Stimulated activated CD8-positive, alpha-beta memory T cell treated with anti-CD3 and anti-CD28 coated beads, Interleukin-12 subunit alpha, Interleukin-12 subunit beta, amount 100 ng/mL, for 1 hour (primary cell): ENCODE results near the gene TSHB.

Source experiments
- DNase-seq: peaks from one replicate; pipeline ENCODE4 v3.0.0-alpha.2; 2020; ENCODE audit warnings: low read depth

The TSHB gene

DNA sequence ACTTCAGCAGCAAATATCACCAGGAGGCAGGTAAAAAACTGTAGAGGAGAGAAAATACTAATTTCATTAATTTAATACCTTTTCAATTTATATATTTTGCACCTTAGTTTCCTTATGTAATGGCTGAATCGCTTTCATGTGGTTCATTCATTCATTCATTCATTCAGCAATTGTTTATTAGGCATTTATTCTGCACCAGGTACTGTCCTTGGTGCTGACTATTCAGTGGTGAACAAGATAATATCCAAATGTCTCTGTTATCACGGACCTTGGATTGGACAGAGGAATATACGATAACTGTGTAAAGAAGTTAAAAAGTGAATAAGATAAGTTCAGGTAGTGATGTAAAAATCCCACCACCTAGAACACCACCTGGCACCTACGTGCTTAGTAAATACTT, 30.9 kb downstream of the TSHB start:
- no peak for DNase-seq

DNA sequence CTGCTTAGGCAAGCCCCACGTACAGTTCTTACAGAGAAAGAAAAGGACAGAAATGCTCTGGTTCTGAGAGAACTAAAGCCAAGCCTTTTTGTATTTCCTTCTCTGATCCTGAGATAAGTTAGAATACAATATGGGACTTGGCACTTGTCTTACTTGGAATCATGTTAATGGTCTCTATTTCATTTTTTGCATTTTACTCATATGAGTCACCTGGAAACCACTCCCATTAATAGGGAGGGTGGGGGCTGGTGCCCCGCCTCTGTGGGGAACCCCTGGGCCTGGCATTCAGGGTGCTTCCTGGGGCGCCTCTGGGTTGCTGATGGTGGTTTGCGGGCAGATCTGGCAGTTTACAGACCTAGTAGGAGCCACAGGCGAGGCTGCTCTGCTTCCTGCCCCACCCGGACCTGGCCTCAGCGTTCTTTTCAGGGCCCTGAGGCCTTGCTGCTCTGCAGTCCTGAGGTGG, 32.9 kb downstream of the TSHB start:
- DNase-seq = peak; percentile 89

DNA sequence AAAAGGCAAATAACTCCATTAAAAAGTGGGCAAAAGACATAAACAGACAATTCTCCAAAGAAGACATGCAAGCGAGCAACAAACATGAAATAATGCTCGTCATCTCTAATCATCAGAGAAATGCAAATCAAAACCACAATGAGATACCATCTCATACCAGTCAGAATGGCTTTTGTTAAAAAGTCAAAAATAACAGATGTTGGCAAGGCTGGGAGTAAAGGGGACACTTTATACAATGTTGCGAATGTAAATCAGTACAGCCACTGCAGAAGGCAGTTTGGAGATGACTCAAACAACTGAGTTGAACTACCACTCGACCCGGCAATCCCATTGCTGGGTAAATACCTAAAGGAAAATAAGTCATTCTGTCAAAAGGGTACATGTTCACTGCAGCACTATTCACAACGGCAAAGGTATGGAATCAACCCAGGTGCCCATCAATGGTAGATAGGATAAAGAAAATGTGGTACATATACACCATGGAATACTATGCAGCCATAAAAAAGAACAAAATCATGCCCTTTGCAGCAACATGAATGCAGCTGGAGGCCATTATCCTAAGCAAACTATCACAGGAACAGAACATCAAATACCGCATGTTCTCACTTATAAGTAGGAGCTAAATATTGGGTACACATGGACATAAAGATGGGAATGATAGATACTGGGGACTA, 33.7 kb downstream of the TSHB start:
- no peak for DNase-seq

DNA sequence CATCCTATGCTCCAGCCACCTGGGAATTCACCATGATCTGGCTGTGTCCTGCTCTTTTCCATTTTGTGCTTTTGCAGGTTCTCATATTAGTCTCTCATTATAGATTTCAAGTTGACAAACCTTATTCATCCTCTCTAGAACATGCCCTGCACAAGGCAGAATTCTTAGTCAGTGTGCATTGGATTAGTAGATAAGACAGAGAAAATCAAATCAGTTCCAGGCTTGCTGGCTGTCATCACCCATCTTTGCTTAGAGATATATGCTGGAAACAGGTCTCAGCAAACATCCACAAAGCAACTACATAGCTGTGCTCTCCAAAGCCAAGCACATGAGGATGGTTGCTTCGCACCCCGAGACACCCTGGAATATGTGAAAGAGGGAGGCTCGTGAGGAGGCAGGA, 34.8 kb downstream of the TSHB start:
- DNase-seq = no peak

DNA sequence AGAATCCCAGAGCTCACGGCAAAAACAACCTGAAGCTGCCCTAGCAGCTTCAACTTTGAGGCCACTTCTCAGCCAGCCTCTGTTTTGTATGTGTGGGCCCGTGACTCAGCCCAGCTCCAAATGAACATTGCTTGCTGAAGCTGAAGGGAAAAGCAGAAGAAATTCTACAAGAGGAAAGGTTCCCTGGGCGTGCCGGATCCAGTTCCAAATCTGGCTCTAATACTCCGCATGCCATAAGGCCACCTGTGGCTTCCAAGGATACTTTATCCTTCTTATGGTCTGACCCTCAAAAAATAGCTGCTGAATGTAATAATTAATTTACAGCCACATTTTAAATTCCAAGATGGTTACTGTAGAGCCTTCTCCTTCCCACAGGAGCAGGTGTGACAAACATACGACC, 35.4 kb downstream of the TSHB start:
- DNase-seq = no peak

DNA sequence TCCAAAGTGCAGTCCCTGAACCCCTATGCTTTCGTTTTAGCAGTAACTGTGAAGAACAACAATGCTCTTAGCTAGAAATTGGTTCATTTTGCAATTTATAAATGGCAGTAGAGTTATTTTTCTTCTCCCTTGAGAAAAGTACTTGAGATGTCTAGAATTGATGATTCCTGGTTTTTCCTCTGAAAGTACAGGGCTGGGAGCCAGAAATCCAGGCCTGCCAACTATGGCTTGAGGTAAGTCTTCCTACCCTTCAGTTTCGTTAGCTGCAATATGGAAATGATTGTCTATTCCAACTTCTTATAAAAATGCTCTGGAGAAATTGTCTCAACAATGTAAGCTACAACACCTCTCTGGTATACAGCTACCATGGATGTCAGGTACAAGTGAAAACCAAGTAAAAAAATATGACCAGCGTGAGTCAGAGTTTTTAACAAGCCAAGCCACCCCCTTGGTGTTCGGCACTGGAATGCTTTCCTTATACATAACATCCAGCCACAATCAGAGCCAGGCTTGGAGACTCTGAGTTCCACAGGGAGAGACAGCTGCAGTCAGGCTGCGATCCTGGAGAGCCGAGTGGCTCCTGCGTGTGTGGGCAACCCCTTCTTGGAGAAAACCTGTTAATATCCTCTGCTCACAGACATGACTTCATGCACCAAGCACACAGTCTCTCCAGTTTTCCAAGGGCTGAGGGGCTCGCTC, 37.7 kb downstream of the TSHB start:
- DNase-seq = no peak

DNA sequence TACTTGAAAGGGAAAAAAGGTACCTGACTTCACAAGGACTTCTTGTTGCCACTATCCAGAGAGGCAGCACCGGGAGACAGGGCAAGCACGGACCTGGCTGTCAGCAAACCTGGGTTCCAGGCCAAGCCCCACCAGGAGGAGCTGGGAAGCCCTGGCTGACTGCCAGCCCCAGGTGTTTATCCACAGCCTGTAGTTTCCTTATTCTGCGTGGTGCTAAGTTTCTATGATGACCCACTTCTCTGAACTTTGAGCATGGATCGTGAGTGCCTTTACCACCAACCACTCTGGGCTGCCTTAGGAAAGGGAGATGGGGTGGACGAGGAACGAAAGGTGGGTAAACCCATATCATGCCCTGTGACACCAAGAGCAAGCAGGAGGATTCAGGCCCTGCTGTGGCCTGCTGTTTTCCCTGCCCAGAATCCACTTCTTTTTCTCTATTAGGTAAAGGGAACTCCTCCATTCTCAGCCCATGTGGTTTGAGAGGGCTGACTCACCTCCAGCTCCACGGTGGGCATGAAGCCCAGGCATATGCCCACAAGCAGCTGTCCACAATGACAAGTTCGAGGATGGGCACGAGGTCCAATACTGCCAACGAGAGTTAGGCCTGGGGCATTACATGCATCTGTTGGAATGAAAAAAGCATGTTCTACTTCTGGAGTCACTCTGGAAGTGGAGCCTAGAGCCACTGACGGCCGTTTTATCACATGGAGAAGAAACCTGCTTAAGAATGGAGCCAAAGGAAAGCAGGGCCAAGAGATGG, 39.4 kb downstream of the TSHB start:
- DNase-seq = no peak

DNA sequence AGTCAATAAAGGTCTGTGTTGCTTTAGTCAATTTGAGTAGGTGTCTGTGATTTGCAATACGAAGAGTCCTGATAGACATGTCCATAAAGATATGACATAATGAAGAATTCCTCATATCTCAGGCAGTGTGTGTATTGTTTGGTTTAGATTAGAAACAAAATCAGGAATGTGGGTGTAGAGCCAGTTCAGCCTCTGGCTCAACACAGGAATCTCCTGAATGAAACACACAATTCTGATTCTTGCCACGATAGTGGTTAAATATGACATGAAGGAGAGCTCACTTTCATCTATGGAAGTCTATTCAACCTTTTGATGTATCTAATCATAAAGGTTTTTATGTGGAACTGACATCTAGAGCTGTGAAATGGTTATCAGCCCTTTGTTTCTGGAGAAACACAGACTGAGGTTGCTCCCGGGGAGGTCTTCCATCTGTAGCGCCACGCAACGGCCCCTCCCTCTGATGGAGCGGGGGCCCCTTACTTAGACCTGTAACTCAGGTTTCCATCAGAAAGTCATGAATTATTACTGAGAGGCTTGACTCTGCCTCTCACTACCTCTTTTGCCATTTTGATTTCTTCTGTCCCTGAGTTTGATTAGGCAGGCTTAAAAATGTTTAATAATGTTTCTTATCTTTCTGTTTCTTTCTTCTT, 40.2 kb downstream of the TSHB start:
- no peak for DNase-seq

DNA sequence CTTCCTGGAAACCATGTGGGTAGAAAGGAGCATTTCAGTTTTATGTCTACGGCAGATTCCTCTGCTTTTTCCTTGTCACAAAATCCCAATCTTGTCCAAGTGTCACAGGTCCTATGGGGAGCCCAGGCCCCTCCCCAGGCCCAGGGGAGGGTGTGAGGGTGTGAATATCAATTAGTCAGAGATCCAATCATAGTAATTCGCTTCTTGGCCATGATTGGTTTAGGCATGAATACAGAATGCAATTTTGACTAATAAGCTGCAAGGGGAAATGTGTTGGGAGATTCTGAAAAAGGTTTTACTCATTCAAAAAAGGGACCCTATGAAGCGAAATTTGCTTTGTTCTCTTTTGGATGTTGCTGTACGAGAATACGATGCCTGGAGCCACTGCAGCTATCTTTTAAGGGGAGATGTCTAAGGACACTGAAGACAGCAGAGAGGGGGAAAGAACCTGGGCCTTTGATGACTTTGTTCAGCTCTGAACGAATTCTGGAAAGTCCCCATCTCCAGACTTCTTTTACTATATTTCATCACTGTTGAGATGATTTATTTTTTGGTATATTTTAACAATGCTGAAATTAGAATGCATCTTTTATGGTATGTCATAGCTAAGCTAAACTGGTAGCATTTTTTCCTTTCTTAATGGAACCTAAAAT, 41.5 kb downstream of the TSHB start:
- DNase-seq = no peak

DNA sequence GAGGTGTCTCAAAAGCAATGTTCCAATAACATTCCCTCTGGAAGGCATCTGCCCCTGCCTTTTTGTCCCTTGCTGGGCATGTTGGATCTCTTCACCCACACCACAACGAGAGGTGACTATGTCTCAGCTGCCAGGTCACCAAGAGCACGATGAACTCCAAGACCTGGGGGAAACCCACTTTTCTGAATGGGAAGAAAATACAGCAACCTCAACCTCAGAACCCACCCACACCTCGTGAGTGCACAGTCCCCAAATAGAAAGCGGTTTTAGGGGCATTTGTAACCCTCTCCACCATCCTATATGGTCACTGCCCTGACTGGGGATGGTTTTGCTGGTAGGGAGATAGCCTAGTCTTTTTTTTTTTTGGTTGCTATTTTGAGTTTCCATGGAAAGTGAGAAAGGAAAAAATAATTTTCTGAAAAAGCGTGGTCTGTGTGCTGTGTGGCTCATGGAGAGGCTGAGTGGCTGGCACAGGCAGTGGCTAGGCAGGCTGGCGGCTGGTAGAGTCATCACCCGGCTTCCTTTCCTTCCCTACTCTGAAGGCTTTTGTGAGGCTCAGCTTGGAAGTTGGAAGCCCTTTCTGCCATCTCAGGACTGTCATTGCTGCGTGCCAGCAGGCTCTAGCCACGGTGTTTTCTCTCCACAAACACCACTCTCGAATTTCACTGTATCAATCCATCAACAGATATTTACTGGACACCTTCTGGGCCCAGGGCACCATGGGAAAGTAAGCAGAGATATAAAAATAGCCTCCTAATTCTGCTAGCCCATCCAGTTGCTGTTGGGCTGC, 43.9 kb downstream of the TSHB start:
- DNase-seq = no peak

DNA sequence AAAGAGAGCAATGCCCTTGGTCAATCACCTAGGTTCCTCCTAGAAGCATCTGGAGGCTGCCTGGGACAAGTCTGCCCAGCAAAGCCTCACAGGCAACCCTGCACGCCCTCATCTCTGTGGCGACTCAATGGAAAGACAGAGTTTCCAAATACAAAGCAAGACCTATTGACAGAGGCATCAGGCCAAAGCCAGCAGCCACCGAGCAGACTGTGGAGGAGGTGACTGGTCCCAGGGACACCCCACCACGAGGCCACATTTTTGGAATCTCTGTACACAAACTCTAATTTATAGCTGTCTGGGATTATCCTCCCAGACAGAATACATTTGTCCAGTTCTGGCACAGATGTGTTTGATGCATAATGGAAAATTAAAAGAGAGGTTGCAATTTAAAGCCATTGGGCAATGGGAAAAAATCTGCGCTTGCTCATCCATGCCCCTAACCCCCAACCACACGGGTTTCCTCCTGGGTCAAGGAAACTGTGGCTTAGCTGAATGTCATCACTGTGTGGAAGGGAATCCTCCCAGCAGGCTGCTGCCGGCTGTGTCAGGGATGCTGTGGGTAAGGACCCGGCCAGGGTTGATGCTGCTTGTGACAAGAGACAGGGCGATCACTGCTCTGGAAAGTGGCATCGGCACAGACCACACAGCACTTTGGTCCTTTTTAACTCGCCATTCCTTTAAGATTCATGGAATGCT, 45.4 kb downstream of the TSHB start:
- no peak for DNase-seq

DNA sequence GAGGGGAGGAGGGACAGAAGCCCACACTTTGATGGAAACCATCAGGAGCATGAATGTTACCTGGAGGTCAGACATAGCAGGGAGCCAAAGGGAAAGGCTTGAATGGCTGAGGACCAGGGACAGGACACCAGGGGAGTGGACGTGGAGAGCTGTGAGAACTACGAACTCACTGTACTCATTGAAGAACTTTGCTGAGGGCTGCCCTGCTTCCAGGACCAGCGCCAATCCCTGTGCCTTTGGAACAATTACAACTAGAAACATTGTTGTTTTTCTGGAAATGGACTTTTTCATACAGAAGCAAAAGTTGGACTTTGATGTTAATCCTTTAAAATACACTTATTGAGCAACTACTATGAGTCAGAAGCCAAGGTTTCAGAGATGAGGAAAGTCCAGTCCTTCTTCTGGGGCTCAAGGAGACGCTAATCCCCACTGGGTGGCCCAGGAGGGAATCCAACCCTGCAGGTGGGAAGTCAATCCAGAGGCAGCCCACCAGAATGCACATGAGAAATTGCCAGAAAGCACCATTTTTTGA, 46.8 kb downstream of the TSHB start:
- no peak for DNase-seq

DNA sequence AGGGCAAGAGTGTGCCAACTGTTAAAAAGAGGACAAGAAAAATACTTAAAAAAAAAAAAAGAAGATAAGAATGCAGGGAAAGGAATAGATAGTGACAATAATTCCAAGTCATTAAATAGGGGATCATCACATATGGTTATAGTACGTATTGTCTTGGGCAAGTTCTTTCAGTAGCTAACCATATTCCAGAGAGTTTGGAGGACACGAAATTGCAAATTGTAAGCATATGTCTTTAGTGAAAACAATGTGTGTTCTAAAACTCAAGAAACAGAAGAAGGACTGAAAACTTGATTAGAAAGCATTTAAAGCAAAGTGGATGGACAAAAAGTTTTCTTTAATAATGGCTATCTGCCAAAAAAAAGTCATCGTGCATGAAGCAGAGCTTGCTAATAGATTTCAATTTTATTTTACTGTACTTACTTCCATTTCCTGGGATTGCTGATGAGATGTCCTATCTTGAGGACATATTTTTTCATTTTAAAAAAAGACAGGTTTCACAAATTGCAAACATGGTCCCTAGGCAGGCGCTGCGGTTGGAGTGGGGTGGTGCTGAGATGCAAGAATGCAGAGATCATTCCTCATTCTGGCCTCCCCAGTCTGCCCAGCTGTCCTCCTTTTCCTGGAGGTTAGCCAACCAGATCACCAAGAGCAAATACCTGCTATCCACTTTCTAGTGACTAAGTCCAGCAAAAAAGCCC, 47.8 kb downstream of the TSHB start:
- DNase-seq = no peak

DNA sequence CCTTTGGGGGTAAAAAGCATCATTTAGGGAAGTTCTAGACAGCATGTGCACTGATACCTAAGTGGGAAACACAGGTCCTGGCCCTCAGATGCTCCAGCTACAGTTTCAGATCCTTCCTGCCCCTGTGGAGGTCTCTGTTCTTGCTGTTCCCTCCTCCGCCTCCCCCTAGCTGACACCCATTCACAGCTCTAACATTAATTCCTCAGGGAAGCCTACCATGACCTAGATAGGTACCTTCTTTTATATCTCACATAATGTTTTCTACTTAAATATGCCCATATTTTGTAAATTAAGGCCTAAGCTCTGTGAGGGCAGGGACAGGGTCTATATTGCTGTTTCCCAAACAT, 48.3 kb downstream of the TSHB start:
- DNase-seq = no peak

DNA sequence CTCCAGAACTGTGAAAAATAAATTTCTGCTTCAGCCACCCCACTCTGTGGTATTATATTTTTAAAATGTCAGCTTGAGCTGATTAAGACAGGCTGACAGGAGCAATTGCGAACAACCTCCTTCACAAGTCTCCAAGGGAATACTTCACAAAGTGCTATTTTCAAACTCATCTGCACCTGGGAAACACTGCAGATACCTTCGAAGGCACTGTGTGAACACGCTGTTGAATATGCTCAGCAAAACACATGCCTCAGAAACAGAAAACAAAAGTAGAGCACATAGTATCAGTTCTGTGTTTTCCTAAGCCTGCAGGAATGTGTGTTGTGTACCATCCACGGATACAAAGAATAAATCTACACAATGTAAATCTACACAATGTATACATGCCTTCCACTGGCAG, 49.1 kb downstream of the TSHB start:
- DNase-seq = no peak

DNA sequence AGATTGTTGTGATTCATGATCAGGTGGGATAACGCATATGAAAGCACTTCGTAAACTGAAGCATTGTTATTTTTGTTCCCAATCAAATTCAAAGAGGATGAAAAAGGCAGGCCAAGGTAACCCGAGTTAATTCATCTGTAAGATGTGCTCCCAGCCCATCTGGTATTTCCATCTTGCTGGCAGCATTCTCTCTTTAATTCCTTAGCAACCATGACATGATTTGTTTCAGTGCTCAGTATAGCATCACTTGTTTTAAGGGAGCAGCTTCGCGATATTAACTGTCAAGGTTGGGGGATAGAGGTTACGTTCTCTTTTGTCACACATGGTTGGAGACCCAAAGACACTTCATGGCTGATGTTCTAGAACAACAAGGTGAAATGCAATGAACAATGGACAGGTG, 53.3 kb downstream of the TSHB start:
- no peak for DNase-seq
